Adrenal gland (tissue), 5 donors: ENCODE data around the gene SRA1.

Source experiments
- CTCF ChIP-seq, 6 experiments: fragments of 450-650 bp in 4 of 6; fragments of 200-600 bp in 2 of 6; sonication (generic) in 1 of 6; IDR thresholded peaks; 1 replicate in 5 of 6; 2 replicates in 1 of 6; pipeline versions ENCODE4 v1.5.1 to v1.8.0; 2016 to 2021; ENCODE audit warnings: antibody characterized with exemption in 6 of 6, mild to moderate bottlenecking in 2 of 6, moderate library complexity in 1 of 6
- POLR2A ChIP-seq, 2 donors: fragments of 450-650 bp; IDR thresholded peaks; one replicate each; pipeline ENCODE4 v1.6.1; 2017; ENCODE audit warnings: antibody characterized with exemption in 2 of 2, mild to moderate bottlenecking in 2 of 2, moderate library complexity in 1 of 2
- donor health status: DM: no; HTN: no; CAD: no.

- no peak for TF ChIP-seq CTCF (IDR thresholded peaks at IDR 0.05)
- TF ChIP-seq POLR2A (IDR thresholded peaks at IDR 0.05): no peak
Measured at GRCh38 chr5:140513124-140513523, 44.1 kb downstream of the SRA1 start.
